Measurements from ENCODE around the gene PRRT1B.

Gene PRRT1B

GRCh38 chr9:131530546-131530919 is 14.8 kb upstream of the PRRT1B start:
- Histone ChIP-seq H3F3A (ENCODE audit: low read depth) (no peaks in the 10 kb centered on the region), H3K9me2 (replicated peaks; ENCODE audit: low read depth, low read length) (no peaks in the 10 kb centered on the region), H2AFZ (ENCODE audit: low read length) (no peak overlapping the region; the same call in 1 of the 2 replicates), H3K27me3 (ENCODE audit: insufficient read depth, low read length, poor library complexity, severe bottlenecking) (no peaks in the 10 kb centered on the region), H3K4me3 (ENCODE audit: low read length, poor library complexity, severe bottlenecking) (peak overlapping the region; percentile 76), H3K36me3 (ENCODE audit: insufficient read depth, low read length) (peaks cover 5% of the 10 kb centered on the region; the same call in 1 of the 2 replicates), H3K4me1 (ENCODE audit: insufficient read depth, low read length, poor library complexity, severe bottlenecking) (peaks cover 19% of the 10 kb centered on the region), H4K20me1 (ENCODE audit: insufficient read depth, low read length, poor library complexity, severe bottlenecking) (peaks cover 4% of the 10 kb centered on the region), H3K9ac (ENCODE audit: low read depth, low read length, poor library complexity, severe bottlenecking) (peak overlapping the region; percentile 77), H3K79me2 (ENCODE audit: insufficient read depth, low read length) (peaks cover 27% of the 10 kb centered on the region), H3K4me2 (ENCODE audit: low read depth, low read length, poor library complexity, severe bottlenecking) (peak overlapping the region; percentile 79), H3K9me3 (ENCODE audit: insufficient read depth, low read depth, low read length) (no peaks in the 10 kb centered on the region)
- no peak for TF ChIP-seq EZH2phosphoT487 (IDR thresholded peaks at IDR 0.05; ENCODE audit: borderline replicate concordance)
- TF ChIP-seq, protein P1, sequence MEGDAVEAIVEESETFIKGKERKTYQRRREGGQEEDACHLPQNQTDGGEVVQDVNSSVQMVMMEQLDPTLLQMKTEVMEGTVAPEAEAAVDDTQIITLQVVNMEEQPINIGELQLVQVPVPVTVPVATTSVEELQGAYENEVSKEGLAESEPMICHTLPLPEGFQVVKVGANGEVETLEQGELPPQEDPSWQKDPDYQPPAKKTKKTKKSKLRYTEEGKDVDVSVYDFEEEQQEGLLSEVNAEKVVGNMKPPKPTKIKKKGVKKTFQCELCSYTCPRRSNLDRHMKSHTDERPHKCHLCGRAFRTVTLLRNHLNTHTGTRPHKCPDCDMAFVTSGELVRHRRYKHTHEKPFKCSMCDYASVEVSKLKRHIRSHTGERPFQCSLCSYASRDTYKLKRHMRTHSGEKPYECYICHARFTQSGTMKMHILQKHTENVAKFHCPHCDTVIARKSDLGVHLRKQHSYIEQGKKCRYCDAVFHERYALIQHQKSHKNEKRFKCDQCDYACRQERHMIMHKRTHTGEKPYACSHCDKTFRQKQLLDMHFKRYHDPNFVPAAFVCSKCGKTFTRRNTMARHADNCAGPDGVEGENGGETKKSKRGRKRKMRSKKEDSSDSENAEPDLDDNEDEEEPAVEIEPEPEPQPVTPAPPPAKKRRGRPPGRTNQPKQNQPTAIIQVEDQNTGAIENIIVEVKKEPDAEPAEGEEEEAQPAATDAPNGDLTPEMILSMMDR (conservative IDR thresholded peaks at IDR 0.05; ENCODE audit: low read length): 0 out of 2 replicates have a peak, but pooled peaks have one; percentile 16

DNA sequence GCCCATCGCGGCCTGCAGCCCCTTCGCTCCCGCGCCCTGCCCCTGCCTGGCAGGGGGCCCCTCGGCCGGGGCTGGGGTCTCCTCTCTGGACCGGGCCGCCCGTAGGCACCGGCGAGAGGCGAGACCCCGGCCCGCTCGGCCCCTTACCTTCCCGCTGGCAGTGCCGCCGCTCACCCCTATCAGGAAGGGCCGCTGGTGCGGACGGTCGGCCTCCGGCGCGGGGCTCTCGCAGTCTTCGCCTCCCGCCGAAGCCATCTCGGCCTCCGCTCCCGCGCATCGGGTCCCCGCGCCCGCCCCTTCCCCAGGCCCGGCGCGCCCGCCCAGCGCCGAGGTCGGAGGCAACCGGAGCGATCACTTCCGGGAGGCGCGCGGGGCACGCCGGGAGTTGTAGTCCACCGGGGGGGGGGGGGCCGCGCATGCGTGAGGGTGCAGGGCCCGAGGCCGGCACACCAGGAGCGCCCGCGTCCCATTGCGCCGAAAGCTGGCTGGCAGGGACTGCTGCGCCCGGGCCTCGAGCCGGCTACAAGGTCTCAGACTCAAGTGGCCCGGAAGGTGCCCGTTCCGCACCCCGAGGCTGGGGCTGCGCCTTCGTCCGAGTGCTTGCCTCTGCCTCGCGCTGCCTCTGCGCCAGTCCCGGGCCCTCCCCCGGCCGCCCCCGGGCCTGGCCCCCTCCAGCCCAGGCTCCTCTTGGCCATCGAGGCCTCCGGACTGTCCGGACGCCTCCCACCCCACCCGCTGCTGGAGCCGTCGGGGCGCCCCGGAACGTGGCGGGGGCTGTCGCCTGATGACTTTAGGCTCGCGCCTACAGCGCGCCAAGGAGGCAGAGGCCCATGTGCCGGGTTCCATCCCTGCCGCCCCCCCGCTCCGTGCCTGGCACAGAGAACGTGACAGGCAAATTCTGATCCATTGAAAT is 14.1 kb upstream of the PRRT1B start, which contains the start of gene UCK1:
TSS of gene UCK1 (minus strand) at position 344 of the 913 bp plus-strand sequence. CDS start at position 255, 89 bp downstream.
- H3K4me3 ChIP-seq (ENCODE audit: low read length, poor library complexity, severe bottlenecking): peak within 1 kb of the TSS; percentile 76
- TF ChIP-seq EZH2phosphoT487 (IDR thresholded peaks at IDR 0.05; ENCODE audit: borderline replicate concordance): no peak
- TF ChIP-seq, protein P1 (conservative IDR thresholded peaks at IDR 0.05; ENCODE audit: low read length): no peak
- no peaks in the 10 kb centered on the region for H3K9me2 ChIP-seq (replicated peaks; ENCODE audit: low read depth, low read length)
- peaks cover 27% of the 10 kb centered on the region for H3K79me2 ChIP-seq (ENCODE audit: insufficient read depth, low read length)
- peak within 1 kb of the TSS; percentile 64; the same call in 1 of the 2 replicates for H2AFZ ChIP-seq (ENCODE audit: low read length)
- peaks cover 5% of the 10 kb centered on the region; the same call in 1 of the 2 replicates for H3K36me3 ChIP-seq (ENCODE audit: insufficient read depth, low read length)
- H3K9me3 ChIP-seq (ENCODE audit: insufficient read depth, low read depth, low read length): no peaks in the 10 kb centered on the region
- H3K9ac ChIP-seq (ENCODE audit: low read depth, low read length, poor library complexity, severe bottlenecking): peak within 1 kb of the TSS; percentile 77
- H3K4me1 ChIP-seq (ENCODE audit: insufficient read depth, low read length, poor library complexity, severe bottlenecking): peaks cover 19% of the 10 kb centered on the region
- no peaks in the 10 kb centered on the region for H3F3A ChIP-seq (ENCODE audit: low read depth)
- no peaks in the 10 kb centered on the region for H3K27me3 ChIP-seq (ENCODE audit: insufficient read depth, low read length, poor library complexity, severe bottlenecking)
- peak within 1 kb of the TSS; percentile 79 for H3K4me2 ChIP-seq (ENCODE audit: low read depth, low read length, poor library complexity, severe bottlenecking)
- H4K20me1 ChIP-seq (ENCODE audit: insufficient read depth, low read length, poor library complexity, severe bottlenecking): peaks cover 4% of the 10 kb centered on the region

- Histone ChIP-seq H2AFZ (ENCODE audit: low read length) (peak overlapping the region; percentile 10; the same call in 1 of the 2 replicates), H3K36me3 (ENCODE audit: insufficient read depth, low read length) (no peaks in the 10 kb centered on the region)
These were observed 10.5 kb upstream of the PRRT1B start for GRCh38 chr9:131534721-131535237.

More at GRCh38 chr9:131534721-131535237, 10.5 kb upstream of the PRRT1B start:
- Histone ChIP-seq H4K20me1 (ENCODE audit: insufficient read depth, low read length, poor library complexity, severe bottlenecking) (peaks cover 4% of the 10 kb centered on the region), H3K4me3 (ENCODE audit: low read length, poor library complexity, severe bottlenecking) (peak overlapping the region; percentile 1), H3K27me3 (ENCODE audit: insufficient read depth, low read length, poor library complexity, severe bottlenecking) (no peaks in the 10 kb centered on the region), H3K4me1 (ENCODE audit: insufficient read depth, low read length, poor library complexity, severe bottlenecking) (peaks cover 17% of the 10 kb centered on the region), H3K9ac (ENCODE audit: low read depth, low read length, poor library complexity, severe bottlenecking) (no peak overlapping the region), H3K79me2 (ENCODE audit: insufficient read depth, low read length) (peaks cover 13% of the 10 kb centered on the region), H3K4me2 (ENCODE audit: low read depth, low read length, poor library complexity, severe bottlenecking) (peak overlapping the region; percentile 61), H3K9me3 (ENCODE audit: insufficient read depth, low read depth, low read length) (no peaks in the 10 kb centered on the region), H3K9me2 (replicated peaks; ENCODE audit: low read depth, low read length) (no peaks in the 10 kb centered on the region), H3F3A (ENCODE audit: low read depth) (no peaks in the 10 kb centered on the region)
- TF ChIP-seq EZH2phosphoT487 (IDR thresholded peaks at IDR 0.05; ENCODE audit: borderline replicate concordance): no peak
- TF ChIP-seq, protein P1 (conservative IDR thresholded peaks at IDR 0.05; ENCODE audit: low read length): no peak

Measured in Loucy (cell line).